HepG2 (cell line): ENCODE data around the gene NLRP11. TPM values are rescaled to one million over a fixed set of nuclear protein-coding genes. Genes with fewer than 3 reads are reported as not detected.
"Not testable (repeated sequence)": the region's sequence is repeated elsewhere in the genome, so short reads cannot be mapped to it uniquely, and the experiment has no call there.

Experiments
- ATAC-seq: fragments of 200-7000 bp; cut with Tn5 transposase; 3 replicates; pipeline ENCODE4 v1.9.1; 2020; ENCODE audit warnings: mild to moderate bottlenecking, moderate library complexity
- BruUV-seq: library from RNA; stranded (reverse); fragments of 400-500 nt; replicated peaks from 2 replicates; lab custom pipeline; 2021; lab: Mats Ljungman, UMichigan
- CTCF ChIA-PET: fragments of 300-600 bp; formaldehyde crosslinking; extraction: SDS; loops from one replicate; lab custom pipeline; 2021; ENCODE audit warnings: low total read pairs, inconsistent platforms, low intra/inter-chr PET ratio; lab: Yijun Ruan, JAX
- POLR2A ChIA-PET: fragments of 350-600 bp; sonication (Branson Sonifier 250); formaldehyde crosslinking; loops from one replicate; lab custom pipeline; 2020; ENCODE audit warnings: antibody characterized with exemption, inconsistent platforms; lab: Yijun Ruan, JAX
- DNase-seq: peaks from one replicate; pipeline ENCODE4 v3.0.0-alpha.2; 2015; ENCODE audit warnings: low spot score
- FAIRE-seq: peaks from 3 replicates; lab custom pipeline; 2011; peaks lifted over from hg19 to GRCh38; lab: Jason Lieb, UNC
- H2AFZ ChIP-seq: one replicate; pipeline ENCODE4 v1.6.1; 2011; ENCODE audit warnings: low read length, inconsistent platforms
- H3K27ac ChIP-seq: fragments of 300-600 bp; 3 replicates; pipeline ENCODE4 v1.8.0; 2011; ENCODE audit warnings: mixed run types, mild to moderate bottlenecking, mixed read lengths, low read length, inconsistent platforms; ENCODE audit not compliant: insufficient read depth; ENCODE audit errors: extremely low read length
- H3K27me3 ChIP-seq, 2 experiments: fragments of 200-600 bp in 1 of 2; 2 replicates in 1 of 2; 3 replicates in 1 of 2; pipeline versions ENCODE4 v1.6.0 to v1.8.0; 2011; ENCODE audit warnings: low read length in 2 of 2, mild to moderate bottlenecking in 2 of 2, moderate library complexity in 2 of 2, inconsistent platforms in 1 of 2; ENCODE audit not compliant: insufficient read depth in 2 of 2, control insufficient read depth in 1 of 2
- H3K36me3 ChIP-seq, 2 experiments: fragments of 200-600 bp in 1 of 2; replicated peaks in 1 of 2; 2 replicates in 1 of 2; 3 replicates in 1 of 2; pipeline versions ENCODE4 v1.5.1 to v1.8.0; 2011; ENCODE audit warnings: low read length in 2 of 2, inconsistent platforms in 1 of 2; ENCODE audit not compliant: insufficient read depth in 2 of 2, control insufficient read depth in 1 of 2
- H3K4me1 ChIP-seq: 2 replicates; pipeline ENCODE4 v1.5.1; 2012; ENCODE audit warnings: low read length, inconsistent platforms; ENCODE audit not compliant: insufficient read depth
- H3K4me2 ChIP-seq: 2 replicates; pipeline ENCODE4 v1.6.0; 2011; ENCODE audit warnings: low read depth, low read length, inconsistent platforms
- H3K4me3 ChIP-seq, 3 experiments: fragments of 200-600 bp in 1 of 3; sonication (generic), shearing (Covaris generic) in 1 of 3; replicated peaks in 1 of 3; 2 replicates each; pipeline ENCODE4 v1.5.1; 2011 to 2016; ENCODE audit warnings: low read length in 3 of 3, inconsistent platforms in 2 of 3, low read depth in 2 of 3, mild to moderate bottlenecking in 2 of 3, control low read depth in 1 of 3, mixed read lengths in 1 of 3; ENCODE audit not compliant: insufficient read depth in 1 of 3
- H3K79me2 ChIP-seq: one replicate; pipeline ENCODE4 v1.6.1; 2011; ENCODE audit warnings: low read length, inconsistent platforms; ENCODE audit not compliant: insufficient read depth
- H3K9ac ChIP-seq: 2 replicates; pipeline ENCODE4 v1.6.0; 2011; ENCODE audit warnings: mild to moderate bottlenecking, low read depth, low read length, inconsistent platforms; ENCODE audit not compliant: insufficient read depth
- H3K9me3 ChIP-seq: 2 replicates; pipeline ENCODE4 v1.5.1; 2012; ENCODE audit warnings: mild to moderate bottlenecking, low read length
- H4K20me1 ChIP-seq: 2 replicates; pipeline ENCODE4 v1.6.0; 2011; ENCODE audit warnings: inconsistent platforms, mild to moderate bottlenecking, low read length, moderate library complexity; ENCODE audit not compliant: insufficient read depth
- ATF7-NPFF ChIP-seq: sonication (generic); formaldehyde crosslinking; IDR thresholded peaks from 2 replicates; pipeline ENCODE4 v1.8.1; 2023; ENCODE audit warnings: mild to moderate bottlenecking, low read depth, missing genetic modification reagents, moderate library complexity
- CBX2 ChIP-seq, 2 experiments: fragments of 200-600 bp in 1 of 2; sonication (generic); formaldehyde crosslinking in 1 of 2; IDR thresholded peaks; 2 replicates each; pipeline versions ENCODE4 v1.7.0 to v1.8.1; 2018 to 2022; ENCODE audit warnings: low read depth in 2 of 2, low read length in 1 of 2, mild to moderate bottlenecking in 1 of 2, missing genetic modification reagents in 1 of 2
- DNMT3B ChIP-seq: conservative IDR thresholded peaks from 2 replicates; pipeline ENCODE4 v1.6.1; 2016; ENCODE audit warnings: missing biosample characterization, control low read depth
- DR1 ChIP-seq: sonication (generic); formaldehyde crosslinking; IDR thresholded peaks from 2 replicates; pipeline ENCODE4 v1.8.0; 2021; ENCODE audit warnings: mild to moderate bottlenecking, missing genetic modification reagents, inconsistent platforms
- MYC ChIP-seq: sonication (generic); formaldehyde crosslinking; IDR thresholded peaks from 2 replicates; pipeline ENCODE4 v1.9.0; 2021; ENCODE audit warnings: missing genetic modification reagents, borderline replicate concordance
- NCOR1 ChIP-seq: fragments of 200-600 bp; sonication (generic); IDR thresholded peaks from 2 replicates; pipeline ENCODE4 v1.7.0; 2017; ENCODE audit warnings: antibody characterized with exemption, low read length, borderline replicate concordance
- POLR2A ChIP-seq, 2 experiments: IDR thresholded peaks; 2 replicates each; pipeline ENCODE4 v1.6.1; 2011; ENCODE audit warnings: low read depth in 2 of 2, low read length in 2 of 2, mild to moderate bottlenecking in 1 of 2, moderate library complexity in 1 of 2; ENCODE audit not compliant: insufficient read depth in 1 of 2
- RBAK ChIP-seq: sonication (generic); formaldehyde crosslinking; IDR thresholded peaks from 2 replicates; pipeline ENCODE4 v1.5.1; 2020; ENCODE audit warnings: mild to moderate bottlenecking, missing genetic modification reagents
- ZFP36 ChIP-seq: fragments of 150-350 bp; IDR thresholded peaks from 2 replicates; pipeline ENCODE4 v1.6.1; 2018; ENCODE audit warnings: borderline replicate concordance, low read length, low read depth; ENCODE audit not compliant: partially characterized antibody
- ZMYM3 ChIP-seq: sonication (generic); formaldehyde crosslinking; IDR thresholded peaks from 2 replicates; pipeline ENCODE4 v1.5.1; 2020; ENCODE audit warnings: mild to moderate bottlenecking, missing genetic modification reagents
- ZNF160 ChIP-seq: sonication (generic); formaldehyde crosslinking; IDR thresholded peaks from 2 replicates; pipeline ENCODE4 v1.8.0; 2022; ENCODE audit warnings: mild to moderate bottlenecking, inconsistent platforms, missing genetic modification reagents
- ZNF644 ChIP-seq: IDR thresholded peaks from 2 replicates; pipeline ENCODE4 v1.6.1; 2016; ENCODE audit warnings: low read depth
- WGBS: methylation state at CpG from one replicate; pipeline ENCODE4 v1.1.6; 2017; ENCODE audit warnings: low lambda C conversion rate; 5-methylcytosine and 5-hydroxymethylcytosine counted together
- in situ Hi-C: cut with HindIII; loops from 2 replicates; pipeline ENCODE4 v1.10.0; 2017; ENCODE audit warnings: low pct_unique_long_range_greater_than_20kb; ENCODE audit not compliant: extremely low pct_ligation_motif_present
- intact Hi-C: fragments of 100-400 bp; cut with micrococcal nuclease; formaldehyde crosslinking; loops from one replicate; pipeline ENCODE4 v1.10.0; 2022; ENCODE audit not compliant: unreplicated experiment
- polyA plus RNA-seq, 8 experiments: library from polyadenylated mRNA; depleted of rRNA in 3 of 8; stranded (reverse) in 7 of 8; unstranded in 1 of 8; fragments of >200 nt; fragmentation: Illumina TruSeq in 4 of 8; extraction: Trizol in 4 of 8; gene quantifications; 2 replicates each; pipeline versions ENCODE4 v1.2.1 to v1.2.3, GENCODE V29; 2011 to 2016; ENCODE audit warnings: low read depth in 4 of 8, missing spikeins in 1 of 8, mixed read lengths in 1 of 8; ENCODE audit not compliant: insufficient read depth in 1 of 8
- total RNA-seq, 5 experiments: library from RNA; depleted of rRNA; stranded (reverse); fragments of >200 nt; fragmentation: Illumina TruSeq; extraction: Trizol; gene quantifications; 2 replicates each; pipeline ENCODE4 v1.2.3, GENCODE V29; 2016; ENCODE audit warnings: low read depth in 1 of 5
- TF ChIP-seq, protein P1 (sequence below): sonication (generic); formaldehyde crosslinking; IDR thresholded peaks from 2 replicates; pipeline ENCODE4 v1.5.1; 2020; ENCODE audit warnings: missing genetic modification reagents, mild to moderate bottlenecking, borderline replicate concordance
- TF ChIP-seq, protein P2 (sequence below): sonication (generic); formaldehyde crosslinking; IDR thresholded peaks from 2 replicates; pipeline ENCODE4 v1.4.0; 2020; ENCODE audit warnings: missing genetic modification reagents
- TF ChIP-seq, protein P3 (sequence below): sonication (generic); formaldehyde crosslinking; IDR thresholded peaks from 2 replicates; pipeline ENCODE4 v1.5.0; 2020; ENCODE audit warnings: mild to moderate bottlenecking, missing genetic modification reagents

Gene NLRP11
- total and polyA plus RNA-seq, 2 of the 13 experiments (the other 11 are each of a cell fraction or from before 2014, with no cell fraction given) = 0.02 TPM; not detected in 1

DNA sequence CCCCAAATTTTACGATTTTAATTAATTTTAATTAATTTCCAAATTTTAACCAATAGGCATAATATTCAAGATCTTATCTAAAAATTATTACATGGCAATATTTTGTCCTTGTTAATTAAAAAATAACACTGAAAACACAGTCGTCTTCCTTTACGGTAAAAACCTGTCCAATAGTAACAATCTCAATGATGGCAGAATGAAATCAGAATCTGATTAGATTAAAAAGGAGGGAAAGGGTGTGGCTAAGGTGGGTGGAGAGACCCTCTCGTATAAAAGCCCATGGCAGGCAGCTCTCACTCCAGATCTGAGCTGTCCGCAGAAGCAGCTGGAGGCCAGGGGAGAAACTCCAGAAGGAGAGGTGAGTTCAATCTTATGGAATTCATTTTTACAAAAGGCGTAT, 63.0 kb downstream of the NLRP11 start, which contains the start of gene RFPL4AL1:
Gene RFPL4AL1 (plus strand): TSS at position 301 of the 400 bp plus-strand sequence. CDS start 2,687 bp downstream, outside the sequence.
- H3K27ac ChIP-seq, ATAC-seq, H3K4me3 ChIP-seq, DNase-seq, H4K20me1 ChIP-seq, H2AFZ ChIP-seq, H3K4me2 ChIP-seq, in situ Hi-C loops, POLR2A ChIA-PET, CTCF ChIA-PET, H3K36me3 ChIP-seq, H3K79me2 ChIP-seq, FAIRE-seq, H3K9me3 ChIP-seq, H3K4me1 ChIP-seq, BruUV-seq, H3K9ac ChIP-seq, intact Hi-C loops: not testable (repeated sequence)
- WGBS = 64% methylated on average over 5 of the region's 6 CpGs
- H3K27me3 ChIP-seq = peaks cover 0 to 16% of the 10 kb centered on the region in 2 experiments; a peak in 1 of 5 replicates

- Histone ChIP-seq H3K9ac (no peak overlapping the region), H3K36me3 (no peaks in the 10 kb centered on the region), H3K4me3 (no peak overlapping the region), H2AFZ (no peak overlapping the region), H3K79me2 (no peaks in the 10 kb centered on the region), H3K9me3 (no peaks in the 10 kb centered on the region), H3K27me3 (peaks cover 0 to 16% of the 10 kb centered on the region in 2 experiments; a peak in 1 of 5 replicates), H3K4me1 (no peaks in the 10 kb centered on the region), H4K20me1 (no peaks in the 10 kb centered on the region), H3K4me2 (no peak overlapping the region), H3K27ac (no peak overlapping the region)
- CTCF ChIA-PET = no interaction called here
- no TSS peak for BruUV-seq
- intact Hi-C loops (no loop called here), in situ Hi-C loops (no loop called here)
- FAIRE-seq (no peak), DNase-seq (no peak), ATAC-seq (no peak)
- POLR2A ChIA-PET = no interaction called here
- 23% methylated on average over 7 of the region's 7 CpGs for WGBS
- TF ChIP-seq DR1 (CRISPR knock-in tag) (no peak), ATF7-NPFF (CRISPR knock-in tag) (no peak), MYC (CRISPR knock-in tag) (no peak), ZMYM3 (CRISPR knock-in tag) (no peak), ZFP36 (no peak), ZNF160 (CRISPR knock-in tag) (no peak), DNMT3B (CRISPR knock-in tag) (no peak), POLR2A (IDR thresholded peaks at IDR 0.05; ENCODE audit: insufficient read depth in 1 of 2, low read depth in 2 of 2, low read length in 2 of 2) (no peak), NCOR1 (no peak), CBX2 (IDR thresholded peaks at IDR 0.05; ENCODE audit: low read depth, low read length) (no peak), CBX2 (CRISPR knock-in tag; IDR thresholded peaks at IDR 0.05; ENCODE audit: low read depth) (no peak), ZNF644 (CRISPR knock-in tag) (no peak), RBAK (no peak)
- TF ChIP-seq, protein P1, sequence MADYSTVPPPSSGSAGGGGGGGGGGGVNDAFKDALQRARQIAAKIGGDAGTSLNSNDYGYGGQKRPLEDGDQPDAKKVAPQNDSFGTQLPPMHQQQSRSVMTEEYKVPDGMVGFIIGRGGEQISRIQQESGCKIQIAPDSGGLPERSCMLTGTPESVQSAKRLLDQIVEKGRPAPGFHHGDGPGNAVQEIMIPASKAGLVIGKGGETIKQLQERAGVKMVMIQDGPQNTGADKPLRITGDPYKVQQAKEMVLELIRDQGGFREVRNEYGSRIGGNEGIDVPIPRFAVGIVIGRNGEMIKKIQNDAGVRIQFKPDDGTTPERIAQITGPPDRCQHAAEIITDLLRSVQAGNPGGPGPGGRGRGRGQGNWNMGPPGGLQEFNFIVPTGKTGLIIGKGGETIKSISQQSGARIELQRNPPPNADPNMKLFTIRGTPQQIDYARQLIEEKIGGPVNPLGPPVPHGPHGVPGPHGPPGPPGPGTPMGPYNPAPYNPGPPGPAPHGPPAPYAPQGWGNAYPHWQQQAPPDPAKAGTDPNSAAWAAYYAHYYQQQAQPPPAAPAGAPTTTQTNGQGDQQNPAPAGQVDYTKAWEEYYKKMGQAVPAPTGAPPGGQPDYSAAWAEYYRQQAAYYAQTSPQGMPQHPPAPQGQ (CRISPR knock-in tag) = no peak
- TF ChIP-seq, protein P2, sequence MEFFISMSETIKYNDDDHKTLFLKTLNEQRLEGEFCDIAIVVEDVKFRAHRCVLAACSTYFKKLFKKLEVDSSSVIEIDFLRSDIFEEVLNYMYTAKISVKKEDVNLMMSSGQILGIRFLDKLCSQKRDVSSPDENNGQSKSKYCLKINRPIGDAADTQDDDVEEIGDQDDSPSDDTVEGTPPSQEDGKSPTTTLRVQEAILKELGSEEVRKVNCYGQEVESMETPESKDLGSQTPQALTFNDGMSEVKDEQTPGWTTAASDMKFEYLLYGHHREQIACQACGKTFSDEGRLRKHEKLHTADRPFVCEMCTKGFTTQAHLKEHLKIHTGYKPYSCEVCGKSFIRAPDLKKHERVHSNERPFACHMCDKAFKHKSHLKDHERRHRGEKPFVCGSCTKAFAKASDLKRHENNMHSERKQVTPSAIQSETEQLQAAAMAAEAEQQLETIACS (CRISPR knock-in tag) = no peak
- TF ChIP-seq, protein P3, sequence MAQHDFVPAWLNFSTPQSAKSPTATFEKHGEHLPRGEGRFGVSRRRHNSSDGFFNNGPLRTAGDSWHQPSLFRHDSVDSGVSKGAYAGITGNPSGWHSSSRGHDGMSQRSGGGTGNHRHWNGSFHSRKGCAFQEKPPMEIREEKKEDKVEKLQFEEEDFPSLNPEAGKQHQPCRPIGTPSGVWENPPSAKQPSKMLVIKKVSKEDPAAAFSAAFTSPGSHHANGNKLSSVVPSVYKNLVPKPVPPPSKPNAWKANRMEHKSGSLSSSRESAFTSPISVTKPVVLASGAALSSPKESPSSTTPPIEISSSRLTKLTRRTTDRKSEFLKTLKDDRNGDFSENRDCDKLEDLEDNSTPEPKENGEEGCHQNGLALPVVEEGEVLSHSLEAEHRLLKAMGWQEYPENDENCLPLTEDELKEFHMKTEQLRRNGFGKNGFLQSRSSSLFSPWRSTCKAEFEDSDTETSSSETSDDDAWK (CRISPR knock-in tag) = no peak
Measured at GRCh38 chr19:55766466-55766865, 65.3 kb downstream of the NLRP11 start.
